Osteoblast (primary cell): ENCODE results near the gene HIP1R. TPM values are rescaled to one million over a fixed set of nuclear protein-coding genes. Genes with fewer than 3 reads are reported as not detected.

Source experiments
- DNase-seq: peaks from one replicate; pipeline ENCODE4 v3.0.0; 2011; ENCODE audit warnings: low spot score, mixed read lengths; ENCODE audit not compliant: insufficient read length; ENCODE audit errors: missing footprints
- H2AFZ ChIP-seq: 2 replicates; pipeline ENCODE4 v1.6.0; 2011; ENCODE audit warnings: mild to moderate bottlenecking, low read length
- H3K27ac ChIP-seq: 2 replicates; pipeline ENCODE4 v1.5.1; 2011; ENCODE audit warnings: mild to moderate bottlenecking, low read depth, low read length, moderate library complexity
- H3K27me3 ChIP-seq: 2 replicates; pipeline ENCODE4 v1.6.0; 2012; ENCODE audit warnings: mild to moderate bottlenecking, control low read depth, inconsistent platforms, low read length, moderate library complexity; ENCODE audit not compliant: insufficient read depth
- H3K36me3 ChIP-seq: 2 replicates; pipeline ENCODE4 v1.5.1; 2011; ENCODE audit warnings: mild to moderate bottlenecking, low read length, control low read depth, moderate library complexity; ENCODE audit not compliant: insufficient read depth
- H3K4me1 ChIP-seq: 2 replicates; pipeline ENCODE4 v1.5.1; 2011; ENCODE audit warnings: mild to moderate bottlenecking, low read length, control low read depth, moderate library complexity; ENCODE audit not compliant: insufficient read depth
- H3K4me2 ChIP-seq: 2 replicates; pipeline ENCODE4 v1.6.0; 2011; ENCODE audit warnings: mild to moderate bottlenecking, low read length; ENCODE audit not compliant: insufficient read depth
- H3K4me3 ChIP-seq: fragments of 200-600 bp; sonication (generic); 3 replicates; pipeline ENCODE4 v1.5.1; 2012; ENCODE audit warnings: mild to moderate bottlenecking, low read length, inconsistent platforms; ENCODE audit not compliant: insufficient read depth
- H3K79me2 ChIP-seq: 2 replicates; pipeline ENCODE4 v1.6.0; 2012; ENCODE audit warnings: mild to moderate bottlenecking, low read length, control low read depth, inconsistent platforms; ENCODE audit not compliant: insufficient read depth
- H3K9me3 ChIP-seq: 2 replicates; pipeline ENCODE4 v1.5.1; 2011; ENCODE audit warnings: low read depth, low read length, control low read depth
- H4K20me1 ChIP-seq: 2 replicates; pipeline ENCODE4 v1.6.0; 2012; ENCODE audit warnings: mild to moderate bottlenecking, low read length, control low read depth; ENCODE audit not compliant: insufficient read depth
- total RNA-seq: library from RNA; depleted of rRNA; stranded (reverse); fragments of >200 nt; gene quantifications from 2 replicates; pipeline ENCODE4 v1.2.3, GENCODE V29; 2012
- TF ChIP-seq, protein P1 (sequence below): IDR thresholded peaks from 2 replicates; pipeline ENCODE4 v1.5.1; 2011; ENCODE audit warnings: mild to moderate bottlenecking, low read depth, low read length, moderate library complexity; ENCODE audit errors: extremely low read depth

The HIP1R gene
- total RNA-seq, 1 donor: 21.0 TPM

DNA sequence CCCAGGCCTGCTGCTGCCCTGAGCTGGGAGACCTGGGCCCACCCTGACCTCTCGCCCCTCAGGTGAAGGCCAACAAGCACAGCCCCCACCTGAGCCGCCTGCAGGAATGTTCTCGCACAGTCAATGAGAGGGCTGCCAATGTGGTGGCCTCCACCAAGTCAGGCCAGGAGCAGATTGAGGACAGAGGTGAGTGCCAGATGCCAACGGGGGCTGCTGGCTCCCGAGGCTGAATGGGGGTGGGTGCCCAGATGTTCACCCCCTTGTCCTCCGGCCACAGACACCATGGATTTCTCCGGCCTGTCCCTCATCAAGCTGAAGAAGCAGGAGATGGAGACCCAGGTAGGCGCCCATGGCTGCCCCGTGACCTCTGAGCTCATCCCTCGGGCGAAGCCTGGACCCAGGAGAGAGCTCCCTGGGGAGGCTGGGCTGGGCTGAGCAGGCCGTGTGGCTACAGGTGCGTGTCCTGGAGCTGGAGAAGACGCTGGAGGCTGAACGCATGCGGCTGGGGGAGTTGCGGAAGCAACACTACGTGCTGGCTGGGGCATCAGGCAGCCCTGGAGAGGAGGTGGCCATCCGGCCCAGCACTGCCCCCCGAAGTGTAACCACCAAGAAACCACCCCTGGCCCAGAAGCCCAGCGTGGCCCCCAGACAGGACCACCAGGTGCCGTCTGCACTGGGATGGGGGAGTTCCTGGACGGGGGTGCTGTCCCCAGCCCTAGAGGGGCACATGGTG is 25.8 kb downstream of the HIP1R start:
- no peak overlapping the region for H3K4me2 ChIP-seq
- TF ChIP-seq, protein P1, sequence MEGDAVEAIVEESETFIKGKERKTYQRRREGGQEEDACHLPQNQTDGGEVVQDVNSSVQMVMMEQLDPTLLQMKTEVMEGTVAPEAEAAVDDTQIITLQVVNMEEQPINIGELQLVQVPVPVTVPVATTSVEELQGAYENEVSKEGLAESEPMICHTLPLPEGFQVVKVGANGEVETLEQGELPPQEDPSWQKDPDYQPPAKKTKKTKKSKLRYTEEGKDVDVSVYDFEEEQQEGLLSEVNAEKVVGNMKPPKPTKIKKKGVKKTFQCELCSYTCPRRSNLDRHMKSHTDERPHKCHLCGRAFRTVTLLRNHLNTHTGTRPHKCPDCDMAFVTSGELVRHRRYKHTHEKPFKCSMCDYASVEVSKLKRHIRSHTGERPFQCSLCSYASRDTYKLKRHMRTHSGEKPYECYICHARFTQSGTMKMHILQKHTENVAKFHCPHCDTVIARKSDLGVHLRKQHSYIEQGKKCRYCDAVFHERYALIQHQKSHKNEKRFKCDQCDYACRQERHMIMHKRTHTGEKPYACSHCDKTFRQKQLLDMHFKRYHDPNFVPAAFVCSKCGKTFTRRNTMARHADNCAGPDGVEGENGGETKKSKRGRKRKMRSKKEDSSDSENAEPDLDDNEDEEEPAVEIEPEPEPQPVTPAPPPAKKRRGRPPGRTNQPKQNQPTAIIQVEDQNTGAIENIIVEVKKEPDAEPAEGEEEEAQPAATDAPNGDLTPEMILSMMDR: no peak
- no peak overlapping the region for H3K27ac ChIP-seq

DNA sequence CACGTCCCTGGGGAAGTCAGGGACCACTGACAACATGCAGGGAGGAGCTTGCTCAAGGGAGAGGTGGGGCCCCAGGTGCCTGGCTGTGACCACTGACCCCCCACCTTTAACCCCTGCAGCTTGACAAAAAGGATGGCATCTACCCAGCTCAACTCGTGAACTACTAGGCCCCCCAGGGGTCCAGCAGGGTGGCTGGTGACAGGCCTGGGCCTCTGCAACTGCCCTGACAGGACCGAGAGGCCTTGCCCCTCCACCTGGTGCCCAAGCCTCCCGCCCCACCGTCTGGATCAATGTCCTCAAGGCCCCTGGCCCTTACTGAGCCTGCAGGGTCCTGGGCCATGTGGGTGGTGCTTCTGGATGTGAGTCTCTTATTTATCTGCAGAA is 26.3 kb downstream of the HIP1R start:
- Histone ChIP-seq H3K27me3 (no peaks in the 10 kb centered on the region), H3K9me3 (no peaks in the 10 kb centered on the region), H3K36me3 (peaks cover 12% of the 10 kb centered on the region), H3K79me2 (no peaks in the 10 kb centered on the region), H3K27ac (no peak overlapping the region), H3K4me2 (no peak overlapping the region), H3K4me1 (no peaks in the 10 kb centered on the region), H4K20me1 (no peaks in the 10 kb centered on the region), H3K4me3 (no peak overlapping the region), H2AFZ (no peak overlapping the region)
- TF ChIP-seq, protein P1: no peak
- peak; percentile 78 for DNase-seq

More for the DNA sequence above, 25.8 kb downstream of the HIP1R start:
- Histone ChIP-seq H4K20me1 (no peaks in the 10 kb centered on the region), H3K79me2 (no peaks in the 10 kb centered on the region), H2AFZ (no peak overlapping the region), H3K4me3 (no peak overlapping the region), H3K9me3 (no peaks in the 10 kb centered on the region), H3K36me3 (peaks cover 6% of the 10 kb centered on the region), H3K4me1 (no peaks in the 10 kb centered on the region), H3K27me3 (no peaks in the 10 kb centered on the region)
- DNase-seq: peak; percentile 83

DNA sequence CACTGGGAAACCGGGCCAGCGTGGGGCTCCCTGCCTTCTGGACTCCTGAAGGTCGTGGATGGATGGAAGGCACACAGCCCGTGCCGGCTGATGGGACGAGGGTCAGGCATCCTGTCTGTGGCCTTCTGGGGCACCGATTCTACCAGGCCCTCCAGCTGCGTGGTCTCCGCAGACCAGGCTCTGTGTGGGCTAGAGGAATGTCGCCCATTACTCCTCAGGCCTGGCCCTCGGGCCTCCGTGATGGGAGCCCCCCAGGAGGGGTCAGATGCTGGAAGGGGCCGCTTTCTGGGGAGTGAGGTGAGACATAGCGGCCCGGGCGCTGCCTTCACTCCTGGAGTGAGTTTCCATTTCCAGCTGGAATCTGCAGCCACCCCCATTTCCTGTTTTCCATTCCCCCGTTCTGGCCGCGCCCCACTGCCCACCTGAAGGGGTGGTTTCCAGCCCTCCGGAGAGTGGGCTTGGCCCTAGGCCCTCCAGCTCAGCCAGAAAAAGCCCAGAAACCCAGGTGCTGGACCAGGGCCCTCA is 26.9 kb downstream of the HIP1R start:
- no peaks in the 10 kb centered on the region for H3K27me3 ChIP-seq
- no peaks in the 10 kb centered on the region for H3K4me1 ChIP-seq
- H3K79me2 ChIP-seq: no peaks in the 10 kb centered on the region
- TF ChIP-seq, protein P1: no peak
- H3K4me2 ChIP-seq: no peak overlapping the region
- no peak overlapping the region for H3K27ac ChIP-seq
- H3K4me3 ChIP-seq: no peak overlapping the region
- no peaks in the 10 kb centered on the region for H4K20me1 ChIP-seq
- H3K9me3 ChIP-seq: no peaks in the 10 kb centered on the region
- peak; percentile 91 for DNase-seq
- peaks cover 17% of the 10 kb centered on the region for H3K36me3 ChIP-seq
- H2AFZ ChIP-seq: no peak overlapping the region

DNA sequence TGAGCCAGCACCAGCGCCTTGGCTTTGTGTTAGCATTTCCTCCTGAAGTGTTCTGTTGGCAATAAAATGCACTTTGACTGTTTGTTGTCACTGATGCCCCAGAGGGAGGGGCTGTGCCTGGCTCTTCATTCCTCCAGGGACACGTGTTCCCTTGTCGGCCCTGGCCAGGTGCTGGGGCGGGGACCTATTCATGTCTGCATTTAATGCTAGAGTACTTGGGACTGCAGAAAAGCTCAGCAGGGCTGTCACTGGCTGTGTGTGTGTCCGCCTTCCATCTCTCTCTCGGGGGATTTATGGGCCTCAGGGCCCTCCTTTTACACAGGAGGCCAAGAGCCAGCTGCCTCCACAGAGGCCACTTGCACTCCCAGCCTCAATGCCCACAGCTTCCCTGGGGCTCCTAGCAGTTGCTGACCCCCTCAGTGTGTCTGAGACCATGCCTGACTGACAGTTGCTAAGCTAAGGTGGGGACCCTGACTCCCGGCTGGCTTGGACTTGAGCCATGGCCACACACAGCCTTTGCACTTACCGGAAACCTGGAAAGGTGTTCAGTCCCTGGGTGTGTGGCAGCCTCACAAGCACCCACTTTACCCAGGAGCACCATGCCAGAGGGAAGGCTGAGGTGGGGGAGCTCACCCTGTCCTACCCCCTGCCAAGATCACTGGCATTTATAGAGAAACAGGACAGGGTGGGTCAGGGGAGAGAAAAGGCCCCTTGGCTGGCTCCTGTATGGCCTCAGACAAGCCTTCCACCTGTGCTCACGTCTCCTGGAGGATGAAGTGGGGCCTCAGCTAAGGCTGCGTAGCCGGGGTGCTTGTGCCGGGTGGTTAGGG is 27.8 kb downstream of the HIP1R start:
- Histone ChIP-seq H3K27me3 (no peaks in the 10 kb centered on the region), H3K36me3 (peaks cover 20% of the 10 kb centered on the region), H3K79me2 (peaks cover 2% of the 10 kb centered on the region), H3K4me1 (no peaks in the 10 kb centered on the region), H3K4me2 (no peak overlapping the region), H3K27ac (no peak overlapping the region), H4K20me1 (no peaks in the 10 kb centered on the region), H3K4me3 (no peak overlapping the region), H3K9me3 (no peaks in the 10 kb centered on the region), H2AFZ (no peak overlapping the region)
- DNase-seq: peak; percentile 89
- TF ChIP-seq, protein P1: no peak
